Mesothelial cell of epicardium (in vitro differentiated cells): Measurements from ENCODE around the gene CUL9. TPM values are rescaled to one million over a fixed set of nuclear protein-coding genes. Genes with fewer than 3 reads are reported as not detected.

ENCODE experiments used
- DNase-seq, 2 experiments: peaks; one replicate each; pipeline ENCODE4 v3.0.0; 2021; ENCODE audit warnings: low spot score in 2 of 2; ENCODE audit not compliant: unreplicated experiment in 2 of 2
- H3K27ac Mint-ChIP-seq: 2 replicates; pipeline ENCODE4 v1.8.0; 2021; ENCODE audit warnings: mixed read lengths
- H3K27me3 Mint-ChIP-seq: 2 replicates; pipeline ENCODE4 v1.8.0; 2021; ENCODE audit warnings: low read depth, mixed read lengths
- H3K36me3 Mint-ChIP-seq: 2 replicates; pipeline ENCODE4 v1.8.0; 2021; ENCODE audit warnings: mixed read lengths
- H3K4me1 Mint-ChIP-seq: 2 replicates; pipeline ENCODE4 v1.8.0; 2021; ENCODE audit warnings: mixed read lengths
- H3K4me3 Mint-ChIP-seq: 2 replicates; pipeline ENCODE4 v1.8.0; 2021; ENCODE audit warnings: mild to moderate bottlenecking, moderate library complexity, mixed read lengths
- H3K9me3 Mint-ChIP-seq: 2 replicates; pipeline ENCODE4 v1.8.0; 2021; ENCODE audit warnings: mixed read lengths
- CTCF ChIP-seq: fragments of 200-600 bp; sonication (generic); IDR thresholded peaks from one replicate; pipeline ENCODE4 v1.5.0; 2021; ENCODE audit warnings: antibody characterized with exemption; ENCODE audit not compliant: unreplicated experiment
- total RNA-seq: library from RNA; stranded (reverse); gene quantifications from 3 replicates; pipeline ENCODE4 v1.2.1, GENCODE V29; 2021

The CUL9 gene
- total RNA-seq, 1 donor from 2014 or later, result 72.1 TPM

GRCh38 chr6:43170931-43171706 is 10.9 kb upstream of the CUL9 start, which contains the start of gene SRF:
TSS of gene SRF (plus strand) at chr6:43171269. CDS start at chr6:43171657, 388 bp downstream.
- Mint-ChIP-seq H3K4me3 (peak within 1 kb of the TSS; percentile 90), H3K27ac (peak within 1 kb of the TSS; percentile 100), H3K27me3 (no peaks in the 10 kb centered on the region), H3K4me1 (peaks cover 31% of the 10 kb centered on the region), H3K9me3 (no peaks in the 10 kb centered on the region), H3K36me3 (peaks cover 1% of the 10 kb centered on the region)
- peak; percentile 63 for TF ChIP-seq CTCF
- peak; percentile 96 to 99 for DNase-seq

GRCh38 chr6:43171707-43172103 is 10.3 kb upstream of the CUL9 start:
- Mint-ChIP-seq H3K27ac (peak overlapping the region; percentile 93), H3K4me1 (peaks cover 31% of the 10 kb centered on the region), H3K36me3 (peaks cover 3% of the 10 kb centered on the region), H3K27me3 (no peaks in the 10 kb centered on the region), H3K4me3 (peak overlapping the region; percentile 90), H3K9me3 (no peaks in the 10 kb centered on the region)
- no peak for DNase-seq
- no peak for TF ChIP-seq CTCF

- no peaks in the 10 kb centered on the region for H3K9me3 Mint-ChIP-seq
- peak; percentile 49 to 62 for DNase-seq
- H3K4me1 Mint-ChIP-seq, result peaks cover 31% of the 10 kb centered on the region
- H3K27ac Mint-ChIP-seq, result peak overlapping the region; percentile 93
- no peaks in the 10 kb centered on the region for H3K27me3 Mint-ChIP-seq
- peaks cover 4% of the 10 kb centered on the region for H3K36me3 Mint-ChIP-seq
- peak overlapping the region; percentile 90 for H3K4me3 Mint-ChIP-seq
- TF ChIP-seq CTCF, result no peak
Observed at GRCh38 chr6:43172104-43173007, 9.6 kb upstream of the CUL9 start.

GRCh38 chr6:43173591-43174262 is 8.3 kb upstream of the CUL9 start:
- peaks cover 4% of the 10 kb centered on the region for H3K36me3 Mint-ChIP-seq
- peak overlapping the region; percentile 93 for H3K27ac Mint-ChIP-seq
- no peaks in the 10 kb centered on the region for H3K27me3 Mint-ChIP-seq
- no peak for TF ChIP-seq CTCF
- H3K4me1 Mint-ChIP-seq, result peaks cover 31% of the 10 kb centered on the region
- peak overlapping the region; percentile 90 for H3K4me3 Mint-ChIP-seq
- no peaks in the 10 kb centered on the region for H3K9me3 Mint-ChIP-seq
- DNase-seq, result no peak
